ENCODE data around the gene GRK7. TPM values are rescaled to one million over a fixed set of nuclear protein-coding genes. Genes with fewer than 3 reads are reported as not detected.
"Not testable (repeated sequence)": the region's sequence is repeated elsewhere in the genome, so short reads cannot be mapped to it uniquely, and the experiment has no call there.

GRK7 gene
- total RNA-seq, 1 experiment from 2014 or later = not detected

- DNase-seq = no peak
- Histone ChIP-seq H3K27me3 (ENCODE audit: insufficient read depth, low read length) (no peaks in the 10 kb centered on the region), H3K4me1 (ENCODE audit: insufficient read depth, low read length) (peaks cover 6% of the 10 kb centered on the region; the same call in 1 of the 2 replicates)
These were observed 39.3 kb downstream of the GRK7 start for GRCh38 chr3:141802316-141803077.

GRCh38 chr3:141803538-141803937, 40.3 kb downstream of the GRK7 start:
- no CpG with 5 or more reads among the region's 6 CpGs for WGBS (ENCODE audit: extremely low coverage, insufficient read length, low lambda C conversion rate)
- H3K79me2 ChIP-seq (ENCODE audit: insufficient read depth, low read length); H2BK15ac ChIP-seq (ENCODE audit: low read depth, low read length); H3K27ac Mint-ChIP-seq; H2BK120ac ChIP-seq (ENCODE audit: low read depth, low read length, poor library complexity, severe bottlenecking); H2AFZ ChIP-seq (ENCODE audit: low read length); H3K14ac ChIP-seq (ENCODE audit: insufficient read depth, low read length); H3K18ac ChIP-seq (ENCODE audit: insufficient read length, low read depth, low read length); H2BK20ac ChIP-seq (ENCODE audit: low read depth, low read length, poor library complexity, severe bottlenecking); H3K36me3 Mint-ChIP-seq (ENCODE audit: insufficient read depth in 1 of 3, low read depth in 3 of 3); H3T11ph ChIP-seq (ENCODE audit: low read length); DNase-seq; H3K9me3 Mint-ChIP-seq; H4K8ac ChIP-seq (replicated peaks; ENCODE audit: insufficient read length, low read depth, low read length); H3K4me1 ChIP-seq (ENCODE audit: insufficient read depth, low read length); H4K5ac ChIP-seq (ENCODE audit: insufficient read length, low read depth, low read length); H3K27ac ChIP-seq (ENCODE audit: insufficient read length, low read depth, low read length); H3K79me1 ChIP-seq (ENCODE audit: insufficient read depth, low read depth, low read length, poor library complexity, severe bottlenecking); H3K9ac ChIP-seq (ENCODE audit: extremely low read depth, insufficient read length, low read length); H3K56ac ChIP-seq (ENCODE audit: insufficient read length, low read depth, low read length); H3K9me3 ChIP-seq (ENCODE audit: control insufficient read depth, low read depth, low read length); H3K23ac ChIP-seq (ENCODE audit: insufficient read length, low read depth, low read length); H3K4ac ChIP-seq (ENCODE audit: low read depth, low read length); H3K4me1 Mint-ChIP-seq; H2AK5ac ChIP-seq (ENCODE audit: insufficient read length, low read length); H4K20me1 ChIP-seq (ENCODE audit: control insufficient read depth, insufficient read depth, insufficient read length); H4K91ac ChIP-seq (ENCODE audit: insufficient read length, low read depth, low read length); H3K27me3 ChIP-seq (ENCODE audit: insufficient read depth, low read length); H2BK5ac ChIP-seq (ENCODE audit: insufficient read length, low read length); H3K27me3 Mint-ChIP-seq (ENCODE audit: low read depth); H3K4me2 ChIP-seq (ENCODE audit: insufficient read depth, insufficient read length, low read length); H3K4me3 Mint-ChIP-seq; H3K23me2 ChIP-seq (ENCODE audit: insufficient read length, low read depth, low read length, poor library complexity, severe bottlenecking); H2BK12ac ChIP-seq (ENCODE audit: insufficient read length, low read depth, low read length): not testable (repeated sequence)

More at GRCh38 chr3:141802316-141803077, 39.3 kb downstream of the GRK7 start:
- Mint-ChIP-seq H3K4me1 (peaks cover 16 to 17% of the 10 kb centered on the region in 2 experiments), H3K27ac (no peak overlapping the region), H3K4me3 (no peak overlapping the region), H3K36me3 (ENCODE audit: insufficient read depth in 1 of 3, low read depth in 3 of 3) (peaks cover 0 to 5% (median 2%) of the 10 kb centered on the region in 3 experiments; a peak in 2 of 7 replicates), H3K9me3 (peaks cover 2 to 6% of the 10 kb centered on the region in 2 experiments; a peak in 4 of 5 replicates), H3K27me3 (ENCODE audit: low read depth) (peaks cover 12% of the 10 kb centered on the region)
- Histone ChIP-seq H3K79me1 (ENCODE audit: insufficient read depth, low read depth, low read length, poor library complexity, severe bottlenecking) (no peaks in the 10 kb centered on the region), H3K23ac (ENCODE audit: insufficient read length, low read depth, low read length) (no peak overlapping the region), H2BK5ac (ENCODE audit: insufficient read length, low read length) (no peak overlapping the region), H2AK5ac (ENCODE audit: insufficient read length, low read length) (no peak overlapping the region), H4K91ac (ENCODE audit: insufficient read length, low read depth, low read length) (no peak overlapping the region), H2BK12ac (ENCODE audit: insufficient read length, low read depth, low read length) (no peak overlapping the region), H3K23me2 (ENCODE audit: insufficient read length, low read depth, low read length, poor library complexity, severe bottlenecking) (no peaks in the 10 kb centered on the region), H3K4me2 (ENCODE audit: insufficient read depth, insufficient read length, low read length) (no peak overlapping the region), H3K9ac (ENCODE audit: extremely low read depth, insufficient read length, low read length) (no peak overlapping the region), H3K14ac (ENCODE audit: insufficient read depth, low read length) (no peak overlapping the region), H3T11ph (ENCODE audit: low read length) (no peak overlapping the region), H3K27ac (ENCODE audit: insufficient read length, low read depth, low read length) (no peak overlapping the region), H4K5ac (ENCODE audit: insufficient read length, low read depth, low read length) (no peak overlapping the region), H3K9me3 (ENCODE audit: control insufficient read depth, low read depth, low read length) (no peaks in the 10 kb centered on the region), H2AFZ (ENCODE audit: low read length) (no peak overlapping the region), H2BK20ac (ENCODE audit: low read depth, low read length, poor library complexity, severe bottlenecking) (no peak overlapping the region), H2BK120ac (ENCODE audit: low read depth, low read length, poor library complexity, severe bottlenecking) (no peak overlapping the region), H4K8ac (replicated peaks; ENCODE audit: insufficient read length, low read depth, low read length) (no peak overlapping the region), H3K79me2 (ENCODE audit: insufficient read depth, low read length) (no peaks in the 10 kb centered on the region), H3K4ac (ENCODE audit: low read depth, low read length) (no peak overlapping the region), H3K56ac (ENCODE audit: insufficient read length, low read depth, low read length) (no peak overlapping the region), H4K20me1 (ENCODE audit: control insufficient read depth, insufficient read depth, insufficient read length) (no peaks in the 10 kb centered on the region), H3K18ac (ENCODE audit: insufficient read length, low read depth, low read length) (no peak overlapping the region), H2BK15ac (ENCODE audit: low read depth, low read length) (no peak overlapping the region)
- TF ChIP-seq CTCF (conservative IDR thresholded peaks at IDR 0.05) = no peak
- no CpG with 5 or more reads among the region's 6 CpGs for WGBS (ENCODE audit: extremely low coverage, insufficient read length, low lambda C conversion rate)
